Brain pericyte (primary cell): ENCODE data around the gene DTX4.

ENCODE experiments used
- DNase-seq: peaks from one replicate; pipeline ENCODE4 v3.0.0-alpha.2; 2012; ENCODE audit warnings: low read depth, low spot score

DTX4 gene

DNA sequence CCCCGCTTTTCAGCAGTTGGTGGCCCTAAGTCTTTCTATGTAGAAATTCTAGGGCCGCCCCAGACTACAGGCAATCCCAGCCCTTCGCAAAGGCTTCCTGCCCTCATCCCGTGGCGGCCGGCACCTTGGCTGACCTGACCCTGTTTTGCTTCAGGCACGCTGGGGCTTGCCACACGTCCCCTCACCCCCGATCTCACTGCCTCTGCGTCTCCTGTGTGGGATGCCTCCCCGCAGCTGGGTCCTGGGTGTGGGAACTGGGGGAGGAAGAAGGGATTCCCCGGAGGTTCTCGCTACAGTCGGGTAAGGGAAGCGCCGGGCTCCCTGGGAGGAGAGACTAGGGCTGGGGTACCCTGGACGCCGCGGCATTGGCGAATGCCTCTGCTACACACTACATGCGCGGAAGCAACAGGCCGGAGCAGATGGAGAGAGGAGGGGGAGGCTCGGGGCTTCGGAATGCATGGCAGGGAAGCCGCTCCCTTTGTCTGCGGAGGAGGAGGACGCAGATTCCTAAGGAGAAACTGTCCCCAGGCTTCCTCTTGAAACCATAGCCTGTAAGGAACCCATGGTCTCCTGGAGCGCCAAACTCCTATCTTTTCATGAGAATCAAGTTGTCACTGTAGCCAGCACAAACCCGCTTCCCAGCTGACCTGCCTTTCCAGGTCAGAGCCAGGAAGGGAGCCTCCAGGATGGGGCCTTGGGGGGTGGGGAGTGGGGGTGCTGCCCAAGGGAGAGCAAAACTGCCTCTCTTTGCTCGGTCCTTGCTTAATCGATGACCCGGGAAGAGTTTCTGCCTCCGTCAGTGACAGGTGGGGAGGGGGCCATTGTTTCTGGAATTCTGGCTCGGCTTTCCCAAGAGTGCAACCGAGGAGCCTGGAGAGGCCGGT, 1.4 kb downstream of the DTX4 start:
- DNase-seq = no peak

DNA sequence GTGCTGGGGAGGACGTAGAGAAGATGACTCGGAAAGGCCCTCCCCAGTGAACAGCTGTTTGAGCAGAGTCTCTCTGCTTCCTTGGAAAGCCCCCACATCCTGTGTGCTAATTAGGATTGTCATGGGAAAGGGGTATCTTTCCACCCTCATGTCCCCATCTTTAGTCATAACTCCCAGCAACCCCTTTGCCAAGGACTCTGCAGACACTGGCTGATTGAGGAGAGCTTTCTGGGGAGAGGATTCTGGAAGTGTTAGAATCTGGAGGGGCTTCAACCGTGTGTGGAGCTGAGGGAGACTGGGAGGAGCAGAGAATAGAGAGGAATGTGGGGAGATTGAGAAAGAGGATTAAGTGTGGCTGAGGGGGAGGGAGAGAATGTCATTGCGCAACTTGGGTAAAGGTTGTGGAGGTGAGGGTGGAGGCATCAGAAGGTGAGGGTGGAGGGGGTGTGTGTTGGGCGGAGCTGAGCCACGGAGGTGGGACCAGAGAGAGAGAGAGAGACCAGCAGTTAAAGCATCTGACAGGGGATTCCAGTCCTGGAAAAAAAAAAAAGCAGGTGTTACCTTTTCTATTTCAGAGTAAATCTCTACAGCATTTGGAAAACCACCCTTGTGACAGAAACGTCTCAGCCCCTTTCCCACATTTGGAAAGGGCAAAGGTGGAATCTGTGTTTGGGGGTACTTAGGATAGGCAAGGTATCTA, 2.2 kb downstream of the DTX4 start:
- DNase-seq = no peak

DNA sequence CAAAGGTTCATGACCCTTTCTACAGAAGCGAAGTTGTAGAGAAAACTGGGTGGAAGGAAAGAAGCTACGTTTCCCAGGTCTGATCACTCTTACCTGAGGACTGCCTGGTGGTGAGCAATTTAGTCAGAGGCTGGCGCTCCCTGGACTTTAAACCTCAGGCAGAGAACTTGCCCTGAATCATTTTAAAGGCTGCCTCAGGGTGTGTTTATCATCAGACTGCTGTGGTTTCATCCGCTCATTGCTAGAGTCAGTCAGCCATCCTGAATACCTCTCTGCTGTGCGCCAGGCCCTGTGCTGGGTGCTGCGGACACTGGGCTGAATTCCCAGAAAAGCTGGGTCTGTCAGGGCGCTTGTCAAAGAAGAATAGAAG, 2.7 kb downstream of the DTX4 start:
- no peak for DNase-seq

DNA sequence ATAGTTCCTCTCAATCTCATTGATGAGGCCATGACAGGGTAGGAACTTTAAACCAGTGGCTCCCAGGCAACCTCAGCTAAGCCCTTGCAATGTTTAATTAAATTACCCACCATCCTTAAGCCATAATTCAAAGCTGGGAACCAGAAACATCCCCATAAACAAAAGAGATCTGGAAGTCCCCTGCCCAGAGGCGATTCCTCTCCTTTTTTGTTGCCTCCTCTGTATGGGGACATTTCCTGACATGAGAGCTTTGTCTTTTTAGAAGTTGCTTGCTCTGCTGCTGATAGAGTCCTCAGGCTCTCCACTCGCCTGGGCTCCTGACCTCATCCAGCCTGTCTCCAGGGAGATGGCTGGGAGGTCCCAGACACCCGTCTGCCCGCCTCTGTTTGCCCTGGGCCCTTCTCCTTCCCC, 3.2 kb downstream of the DTX4 start:
- no peak for DNase-seq

DNA sequence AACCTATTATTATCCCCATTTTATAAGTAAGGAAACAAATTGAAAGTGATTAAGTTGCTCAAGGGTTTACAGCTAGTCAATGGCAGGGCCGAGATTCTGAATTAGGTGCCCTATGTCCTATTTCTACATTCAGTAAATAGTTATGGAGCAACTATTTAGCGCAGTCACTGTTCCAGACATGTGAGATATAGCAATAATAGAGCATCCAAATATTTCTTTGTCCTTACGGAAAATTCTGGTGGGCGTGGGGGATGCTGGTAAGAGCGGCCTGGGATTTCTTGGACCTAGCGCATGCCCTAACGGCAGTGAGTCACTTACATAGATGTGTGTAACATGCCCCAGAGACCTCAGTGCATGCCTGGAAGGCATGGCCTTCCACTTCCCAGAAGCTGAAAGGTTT, 4.4 kb downstream of the DTX4 start:
- no peak for DNase-seq

DNA sequence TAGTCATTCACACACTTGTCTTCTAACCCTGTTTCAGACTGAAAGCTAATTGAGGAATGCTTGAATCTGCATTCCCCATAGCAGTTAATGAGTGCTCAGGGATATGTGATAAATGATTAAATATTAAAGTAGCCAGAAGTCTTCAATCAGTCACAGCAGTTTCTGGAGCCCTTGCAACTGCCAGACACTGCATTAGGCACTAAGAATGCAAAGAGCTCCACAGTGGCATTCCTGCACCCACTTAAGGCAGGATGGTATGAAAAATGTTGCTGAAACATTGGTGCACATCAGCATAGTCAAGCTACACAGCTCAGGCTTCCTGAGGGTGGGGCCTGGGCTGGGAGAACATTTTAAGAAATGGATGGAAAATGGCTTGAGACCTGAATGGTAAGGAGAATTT, 6.5 kb downstream of the DTX4 start:
- DNase-seq = no peak

DNA sequence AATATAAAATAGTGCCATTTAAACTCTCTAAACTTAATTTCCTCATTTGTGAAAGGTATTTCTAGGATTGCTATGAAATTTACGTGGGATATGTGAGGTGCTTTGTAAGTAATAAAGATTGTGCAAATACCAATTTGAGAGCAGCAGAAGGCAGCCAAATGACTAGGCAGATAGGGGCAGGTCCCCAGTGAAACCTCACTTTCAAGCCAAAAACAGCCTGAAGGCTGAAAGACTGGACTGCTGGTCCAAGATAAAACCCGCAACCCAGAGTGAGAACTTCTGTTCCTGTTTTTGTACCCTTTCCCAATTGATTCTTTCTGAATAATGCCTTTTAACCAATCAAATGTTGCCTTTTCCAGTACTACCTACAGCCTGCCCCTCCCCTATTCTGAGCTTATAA, 7.2 kb downstream of the DTX4 start:
- DNase-seq = no peak

DNA sequence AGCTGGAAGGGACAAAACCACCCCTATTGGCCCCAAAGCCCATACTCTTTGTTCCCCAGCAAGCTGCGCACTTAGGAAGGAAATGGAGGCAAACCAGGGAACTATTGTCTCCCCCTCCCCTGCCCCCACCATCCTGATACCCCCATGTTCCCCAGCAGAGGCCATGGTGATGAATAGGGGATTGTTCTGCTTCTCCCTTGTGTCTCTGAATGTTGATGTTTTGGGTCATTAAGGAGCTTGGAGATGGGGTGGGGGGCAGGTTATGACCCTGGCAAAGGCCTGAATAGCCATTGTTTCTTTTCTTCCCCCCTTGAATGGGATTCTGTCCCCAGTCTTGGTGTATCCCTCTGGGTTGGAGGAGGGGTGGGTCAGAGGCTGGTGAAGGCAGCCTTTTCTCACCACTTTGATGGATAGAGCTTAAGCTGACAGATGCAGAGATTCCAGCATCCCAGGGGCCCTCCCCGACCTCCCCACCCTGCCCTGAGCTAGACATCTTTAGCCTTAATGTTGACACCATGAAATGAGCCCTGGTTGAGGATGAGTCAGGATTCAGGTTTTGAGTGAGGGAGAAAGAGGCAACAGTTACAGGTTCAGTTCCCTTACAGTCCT, 8.3 kb downstream of the DTX4 start:
- DNase-seq = no peak

DNA sequence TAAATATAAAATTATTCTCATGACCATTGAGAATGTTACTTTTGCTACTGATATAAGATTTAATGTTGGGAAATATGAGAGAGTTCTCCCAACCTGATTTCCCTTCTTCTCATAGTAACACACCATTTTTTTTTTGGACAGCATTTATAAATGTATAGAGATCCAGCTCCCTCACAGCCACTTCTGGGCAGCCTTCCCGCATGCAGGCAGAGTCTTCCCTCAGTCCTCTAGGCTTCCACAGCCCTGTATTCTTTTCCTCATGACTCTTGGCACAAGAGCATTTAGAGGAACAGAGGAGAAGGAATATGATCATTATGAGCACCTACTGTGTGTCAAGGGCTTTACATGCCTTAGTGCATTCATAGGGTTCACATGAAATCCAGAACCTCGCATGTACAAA, 9.0 kb downstream of the DTX4 start:
- DNase-seq = no peak

DNA sequence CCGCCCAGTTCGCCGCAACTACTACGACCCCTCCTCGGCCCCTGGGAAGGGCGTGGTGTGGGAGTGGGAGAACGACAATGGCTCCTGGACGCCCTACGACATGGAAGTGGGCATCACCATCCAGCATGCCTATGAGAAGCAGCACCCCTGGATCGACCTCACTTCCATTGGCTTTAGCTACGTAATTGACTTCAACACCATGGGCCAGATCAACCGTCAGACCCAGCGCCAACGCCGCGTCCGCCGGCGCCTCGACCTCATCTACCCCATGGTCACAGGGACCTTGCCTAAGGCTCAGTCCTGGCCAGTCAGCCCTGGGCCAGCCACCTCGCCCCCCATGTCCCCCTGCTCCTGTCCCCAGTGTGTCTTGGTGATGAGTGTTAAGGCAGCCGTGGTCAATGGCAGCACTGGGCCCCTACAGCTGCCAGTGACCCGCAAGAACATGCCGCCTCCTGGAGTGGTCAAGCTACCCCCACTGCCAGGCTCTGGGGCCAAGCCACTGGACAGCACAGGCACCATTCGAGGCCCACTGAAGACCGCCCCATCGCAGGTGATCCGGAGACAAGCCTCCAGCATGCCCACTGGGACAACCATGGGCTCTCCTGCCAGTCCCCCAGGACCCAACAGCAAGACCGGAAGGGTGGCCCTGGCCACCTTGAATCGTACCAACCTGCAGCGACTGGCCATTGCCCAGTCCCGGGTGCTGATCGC, 10.0 kb downstream of the DTX4 start:
- DNase-seq = no peak

DNA sequence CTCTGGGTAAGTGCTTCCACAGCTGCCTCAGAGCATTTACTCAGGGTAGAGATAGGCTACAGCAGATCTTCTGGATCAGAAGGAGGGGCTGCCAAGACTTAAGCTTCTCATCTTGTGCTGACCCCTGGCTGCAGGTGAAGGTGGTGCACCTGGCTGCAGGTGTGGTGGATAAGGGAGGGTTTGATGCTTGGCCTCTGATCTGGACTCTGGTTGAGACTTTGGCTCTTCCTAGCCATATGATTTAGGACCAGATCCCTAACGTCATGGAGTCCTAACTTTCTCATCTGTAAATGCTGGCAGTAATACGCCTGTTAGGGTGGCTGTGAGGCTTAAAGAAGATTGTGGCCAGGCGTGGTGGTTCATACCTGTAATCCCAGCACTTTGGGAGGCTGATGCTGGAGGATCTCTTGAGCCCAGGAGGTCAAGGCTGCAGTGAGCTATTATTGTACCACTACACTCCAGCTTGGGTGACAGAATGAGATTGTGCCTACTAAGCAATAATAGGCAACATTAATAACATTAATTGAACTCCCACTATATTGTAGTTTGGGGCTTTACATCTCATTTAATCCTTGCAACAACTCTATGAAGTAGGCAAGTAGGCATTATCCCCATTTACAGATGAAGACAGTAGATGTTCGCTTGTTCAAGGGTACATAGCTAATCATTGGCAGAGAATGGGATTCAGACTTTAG, 10.7 kb downstream of the DTX4 start:
- DNase-seq = no peak

DNA sequence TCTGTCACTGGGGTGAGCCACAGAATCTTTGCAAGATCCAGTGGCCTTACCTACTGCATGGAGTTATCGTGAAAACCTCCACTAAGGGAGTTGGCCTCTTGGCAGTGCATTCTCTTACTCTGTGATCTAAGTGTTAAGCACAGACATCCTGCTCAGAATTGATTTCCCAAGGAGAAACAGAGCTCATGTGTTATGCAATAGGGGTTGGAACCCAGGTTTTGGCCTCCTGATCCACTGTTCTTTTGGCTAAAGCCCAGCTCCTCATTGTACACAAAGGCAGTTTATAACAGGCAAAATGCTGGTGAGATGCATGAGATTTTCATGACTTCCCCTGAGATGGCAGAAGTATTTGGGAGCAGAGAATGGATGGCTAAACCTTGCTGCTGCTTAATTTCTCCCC, 11.8 kb downstream of the DTX4 start:
- DNase-seq = no peak

DNA sequence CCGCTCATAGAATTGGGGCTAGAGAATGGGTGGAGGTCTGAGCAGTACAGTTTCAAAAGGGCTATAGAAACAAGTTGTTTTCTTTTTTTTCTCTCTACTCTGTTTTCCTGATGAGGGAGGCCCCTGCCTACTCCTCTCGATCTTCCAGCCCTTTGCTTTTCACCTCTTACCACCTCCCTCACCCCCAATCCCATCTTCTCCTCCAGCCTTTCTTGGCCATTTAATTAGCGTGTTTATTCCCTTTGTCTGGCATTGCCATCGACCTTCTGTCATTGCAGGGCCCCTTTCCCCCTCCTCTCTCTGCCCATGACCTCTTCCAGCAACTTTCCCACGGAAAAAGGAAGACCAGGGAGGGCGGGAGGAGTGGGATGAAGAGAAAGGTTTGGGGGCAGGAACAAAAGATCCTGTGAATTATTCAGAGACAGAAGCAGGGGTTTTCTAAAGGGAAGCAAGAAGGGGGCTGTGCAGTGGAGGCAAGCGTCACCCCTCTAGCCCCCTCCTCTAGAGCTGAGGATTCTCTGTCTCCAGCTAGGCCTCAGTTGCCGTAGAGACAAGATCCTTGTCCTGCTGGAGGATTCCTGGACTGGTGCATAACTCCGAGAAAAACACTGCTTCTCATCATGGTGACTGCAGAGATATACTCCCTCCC, 12.9 kb downstream of the DTX4 start:
- DNase-seq = no peak

DNA sequence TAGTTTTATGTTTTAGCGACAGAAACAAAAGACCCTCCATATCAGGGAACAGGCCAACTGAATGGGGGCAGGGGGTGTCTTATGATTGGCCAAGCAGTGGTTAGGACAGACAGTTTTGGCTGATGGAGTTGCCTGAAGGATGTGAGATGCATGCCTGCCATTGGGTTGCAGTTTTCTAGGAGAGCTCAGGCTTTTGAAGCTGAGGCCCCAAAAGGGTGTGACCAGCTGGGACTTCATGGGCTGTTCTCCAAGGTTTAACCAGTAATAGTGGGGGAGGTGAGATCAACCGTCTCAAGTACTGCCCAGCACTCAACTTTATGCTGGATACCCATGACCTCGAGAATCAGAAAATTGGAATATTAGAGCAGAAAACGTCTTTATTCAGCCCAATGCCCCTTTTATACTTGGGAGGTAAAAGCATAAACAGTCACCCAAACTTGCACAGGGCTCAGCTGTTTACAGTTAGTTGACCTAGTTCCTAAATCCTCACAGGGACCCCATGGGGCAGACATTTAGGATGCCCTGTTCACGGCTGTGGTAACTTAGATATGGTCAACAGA, 13.5 kb downstream of the DTX4 start:
- no peak for DNase-seq

DNA sequence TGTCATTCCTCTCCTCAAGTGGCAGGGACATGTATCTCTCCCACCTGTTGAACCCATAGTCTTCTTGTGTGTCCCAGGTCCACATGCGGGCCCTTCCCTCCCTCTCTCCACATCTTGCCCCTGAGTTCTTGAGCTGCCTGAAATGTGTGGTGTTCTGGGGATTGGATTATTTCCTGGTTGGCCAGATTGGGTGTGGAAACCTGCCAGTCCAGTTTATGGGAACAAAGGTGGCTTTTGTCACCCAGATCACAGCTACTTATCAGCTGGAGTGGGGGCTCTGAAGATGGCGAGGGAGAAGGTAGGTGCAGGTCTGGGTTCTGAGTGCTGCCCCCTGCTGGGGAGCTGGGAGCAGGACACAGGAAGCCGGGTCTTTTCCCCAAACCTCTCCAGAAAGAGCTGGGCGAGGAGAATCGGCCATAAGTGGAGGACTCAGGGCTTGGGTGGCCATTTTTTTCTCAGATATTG, 14.2 kb downstream of the DTX4 start:
- no peak for DNase-seq

DNA sequence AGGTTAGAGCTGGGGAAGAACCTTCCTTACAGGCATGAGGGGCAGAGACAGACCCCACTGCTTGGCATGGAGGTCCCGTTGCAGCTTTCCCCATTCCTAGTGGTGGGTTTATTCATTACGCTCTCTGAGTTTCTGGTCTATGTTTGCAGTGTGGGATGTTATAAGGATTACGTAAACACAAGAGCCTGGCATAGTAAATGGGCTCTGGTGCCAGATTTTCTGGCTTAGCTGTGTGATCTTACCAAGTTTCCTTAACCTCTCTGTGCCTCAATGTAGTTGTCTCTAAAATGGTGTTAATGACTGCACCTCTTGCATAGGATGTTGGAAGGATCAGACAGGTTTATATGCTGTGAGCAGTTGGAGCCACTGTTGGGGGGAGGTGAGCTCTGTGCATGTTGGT, 15.1 kb downstream of the DTX4 start:
- no peak for DNase-seq

DNA sequence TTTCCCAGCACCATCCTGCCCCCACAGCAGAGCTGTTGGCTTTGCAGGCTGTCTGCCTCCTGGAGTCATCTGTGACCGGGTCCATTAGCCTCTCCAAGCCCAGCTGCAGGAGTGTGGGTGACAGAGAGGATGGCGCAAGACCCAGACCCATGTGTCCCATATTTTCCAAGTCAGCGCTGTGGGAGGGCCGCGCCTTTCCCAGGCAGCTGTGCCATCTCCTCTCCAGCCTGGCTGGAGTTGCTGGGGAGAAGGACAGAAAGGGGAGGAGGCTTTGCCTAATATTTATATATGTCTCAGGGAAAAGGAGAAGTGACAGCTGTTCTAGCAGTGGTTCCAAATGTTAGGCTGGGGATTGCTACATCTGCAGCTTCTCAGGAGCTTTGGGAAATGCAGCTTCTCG, 15.7 kb downstream of the DTX4 start:
- no peak for DNase-seq

DNA sequence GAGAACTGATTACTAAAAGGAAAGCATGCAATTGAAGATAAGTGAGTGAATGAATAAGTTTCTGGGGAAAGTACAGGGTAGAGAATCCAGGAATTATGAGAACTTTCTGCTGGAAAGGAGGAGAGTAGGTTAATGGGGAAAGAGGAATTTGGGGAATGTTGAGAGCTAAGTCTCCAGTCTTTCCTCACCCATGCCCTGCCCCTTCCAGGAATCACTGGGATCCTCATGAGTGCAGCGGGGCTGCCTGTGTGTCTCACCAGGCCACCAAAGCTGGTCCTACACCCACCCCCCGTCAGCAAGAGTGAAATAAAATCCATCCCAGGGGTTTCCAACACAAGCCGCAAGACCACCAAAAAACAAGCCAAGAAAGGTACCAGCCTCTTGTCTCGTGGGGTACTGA, 17.0 kb downstream of the DTX4 start:
- no peak for DNase-seq

DNA sequence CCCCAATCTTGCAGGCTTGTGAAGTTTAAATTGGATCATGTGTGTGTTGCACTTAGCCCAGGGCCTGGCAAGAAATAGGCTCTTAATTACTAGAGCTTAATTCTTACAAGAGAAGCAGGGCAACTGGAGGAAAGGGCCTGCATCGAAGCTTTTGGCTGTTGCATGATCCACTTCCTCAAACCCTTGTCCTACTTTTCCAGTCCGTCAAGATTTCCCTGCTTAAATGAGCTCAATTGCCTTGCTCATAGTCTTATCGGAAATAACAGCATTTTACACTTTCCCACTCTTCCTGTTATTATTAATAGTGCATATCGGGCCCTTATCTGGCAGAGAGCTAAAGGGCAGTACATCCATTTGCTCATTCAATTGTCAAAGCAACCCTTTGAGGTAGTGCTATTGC, 18.1 kb downstream of the DTX4 start:
- no peak for DNase-seq

DNA sequence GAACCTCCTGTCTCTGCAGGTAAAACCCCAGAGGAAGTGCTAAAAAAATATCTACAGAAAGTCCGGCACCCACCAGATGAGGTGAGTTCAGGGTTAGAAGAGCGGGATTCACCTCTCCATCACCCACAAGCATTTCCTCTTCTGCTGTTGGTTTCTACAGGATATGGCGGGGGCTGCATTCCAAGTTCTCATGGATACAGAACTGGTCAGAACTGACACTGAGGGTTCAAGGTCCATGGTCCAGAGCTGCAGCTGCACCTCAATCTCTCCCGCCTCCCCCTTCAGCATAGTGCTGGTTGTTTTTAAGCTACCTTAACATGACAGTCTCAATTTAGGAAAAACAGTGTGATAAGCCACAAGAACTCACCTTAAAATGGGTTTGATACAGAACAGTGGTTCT, 19.2 kb downstream of the DTX4 start:
- no peak for DNase-seq

DNA sequence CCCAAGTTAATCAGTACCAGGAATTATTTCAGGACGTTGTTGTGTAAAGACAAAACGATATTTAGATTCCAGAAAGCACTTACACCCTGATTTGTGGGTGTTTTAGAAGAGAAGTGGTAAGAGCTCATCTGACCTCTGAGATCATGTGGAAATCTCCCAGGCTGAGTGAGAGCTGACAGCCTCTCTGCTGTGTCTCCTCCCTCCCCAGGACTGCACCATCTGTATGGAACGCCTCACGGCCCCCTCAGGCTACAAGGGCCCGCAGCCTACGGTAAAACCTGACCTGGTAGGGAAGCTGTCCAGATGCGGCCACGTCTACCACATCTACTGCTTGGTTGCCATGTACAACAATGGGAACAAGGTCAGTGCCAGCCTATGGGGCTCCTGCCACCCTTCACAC, 20.0 kb downstream of the DTX4 start:
- no peak for DNase-seq
